H1 (cell line): ENCODE results near the gene ZDHHC11. TPM values are rescaled to one million over a fixed set of nuclear protein-coding genes. Genes with fewer than 3 reads are reported as not detected.

Experiments
- polyA plus RNA-seq, 7 experiments: library from polyadenylated mRNA; depleted of rRNA in 3 of 7; stranded (reverse) in 5 of 7; unstranded in 2 of 7; fragments of >200 nt in 5 of 7; fragments of 200-250 nt in 2 of 7; gene quantifications; 1 replicate in 5 of 7; 2 replicates in 1 of 7; 4 replicates in 1 of 7; pipeline versions ENCODE4 v1.2.1 to v1.2.3, GENCODE V29; 2011 to 2013; ENCODE audit warnings: missing spikeins in 2 of 7, mixed read lengths in 2 of 7
- total RNA-seq: library from RNA; stranded (reverse); fragmentation: NEBNext Ultra II Directional; extraction: Animal tissue kit (Norgen Biotek cat#: 25700); gene quantifications from 2 replicates; pipeline ENCODE4 v1.2.1, GENCODE V29; 2021

Gene ZDHHC11
- total and polyA plus RNA-seq, 2 of the 8 experiments (the other 6 are each of a cell fraction or from before 2014, with no cell fraction given): 4.7 to 16.6 TPM

Other genes with a start within 250 kb of the ZDHHC11 start
- 18.9 and 19.6 TPM in 2 replicates for gene CEP72, start 238.6 kb downstream of the ZDHHC11 start, total RNA-seq
- 13.1 and 13.2 TPM in 2 replicates for gene CEP72, start 238.6 kb downstream of the ZDHHC11 start, polyA plus RNA-seq (2011; rRNA removed)
- 0.65 and 0.93 TPM in 2 replicates for gene TPPP, start 157.6 kb downstream of the ZDHHC11 start, total RNA-seq
- gene TPPP, start 157.6 kb downstream of the ZDHHC11 start, polyA plus RNA-seq (2011; rRNA removed): 0.36 and 0.86 TPM in 2 replicates
- gene ZDHHC11B, start 66.3 kb downstream of the ZDHHC11 start, total RNA-seq: 1.9 and 2.5 TPM in 2 replicates
- 0.29 and 0.57 TPM in 2 replicates for gene ZDHHC11B, start 66.3 kb downstream of the ZDHHC11 start, polyA plus RNA-seq (2011; rRNA removed)
- gene BRD9, start 41.8 kb upstream of the ZDHHC11 start, total RNA-seq: 46.5 and 49.4 TPM in 2 replicates
- gene BRD9, start 41.8 kb upstream of the ZDHHC11 start, polyA plus RNA-seq (2011; rRNA removed): 9.3 and 16.2 TPM in 2 replicates
- 34.5 and 39.2 TPM in 2 replicates for gene TRIP13, start 41.9 kb upstream of the ZDHHC11 start, total RNA-seq
- 17.9 and 20.0 TPM in 2 replicates for gene TRIP13, start 41.9 kb upstream of the ZDHHC11 start, polyA plus RNA-seq (2011; rRNA removed)
- gene NKD2, start 157.8 kb upstream of the ZDHHC11 start, total RNA-seq: 6.3 and 7.9 TPM in 2 replicates
- gene NKD2, start 157.8 kb upstream of the ZDHHC11 start, polyA plus RNA-seq (2011; rRNA removed): 5.5 and 7.8 TPM in 2 replicates